Measurements from ENCODE around the gene SMPD1. TPM values are rescaled to one million over a fixed set of nuclear protein-coding genes. Genes with fewer than 3 reads are reported as not detected.
A peak's percentile ranks its signal among the peaks of the same experiment; 100 is the strongest.

SMPD1 gene
- total RNA-seq, 1 experiment from 2014 or later = 2.8 TPM

- peak; percentile 93 for ATAC-seq
- ChIA-PET CTCF (interaction anchor here (0.7 to 4.6 kb wide), 16 partner anchors 10 to 80 kb away, joined by 3 to 98 read pairs (median 4); partner anchors contain the start of genes APBB1 and SMPD1), POLR2A (interaction anchor here (0.9 to 1.0 kb wide), 2 partner anchors 24 to 64 kb away, joined by 3 read pairs; partner anchors contain the start of gene APBB1), RAD21 (ENCODE audit: low non-redundant PET in 1 of 2, low total read pairs in 2 of 2, uncharacterized antibody in 2 of 2, unreplicated experiment in 2 of 2) (interaction anchor here (1.9 to 3.1 kb wide), 2 partner anchors 64 kb away, joined by 12 to 21 read pairs; no protein-coding TSS in a partner anchor)
- Histone ChIP-seq H2AFZ (ENCODE audit: low read depth, low read length, poor library complexity, severe bottlenecking) (no peak overlapping the region), H3K27me3 (ENCODE audit: insufficient read depth, low read length) (no peaks in the 10 kb centered on the region), H4K20me1 (ENCODE audit: insufficient read depth) (no peaks in the 10 kb centered on the region), H3K4me3 (replicated peaks in 1 of 2; ENCODE audit: low read depth in 1 of 2, low read length in 2 of 2) (no peak overlapping the region), H3K9me2 (ENCODE audit: insufficient read depth) (no peaks in the 10 kb centered on the region), H3K36me3 (ENCODE audit: control insufficient read depth in 1 of 2, insufficient read depth in 2 of 2, low read length in 2 of 2) (no peaks in the 10 kb centered on the region), H3K27ac (ENCODE audit: low read depth, low read length) (no peak overlapping the region), H3K4me2 (ENCODE audit: low read length) (no peak overlapping the region), H3K9me3 (ENCODE audit: control insufficient read depth in 1 of 2, insufficient read depth in 1 of 2, low read depth in 1 of 2, low read length in 2 of 2) (no peaks in the 10 kb centered on the region), H3K4me1 (ENCODE audit: control insufficient read depth in 1 of 2, insufficient read depth in 2 of 2, low read length in 2 of 2) (no peaks in the 10 kb centered on the region), H3K79me2 (ENCODE audit: insufficient read depth, low read length) (no peaks in the 10 kb centered on the region), H3K9ac (ENCODE audit: low read length) (no peak overlapping the region)
- no TSS peak for BruUV-seq (replicated peaks)
- TF ChIP-seq ATF3 (IDR thresholded peaks at IDR 0.05) (no peak), TCF7L2 (IDR thresholded peaks at IDR 0.05; ENCODE audit: borderline replicate concordance, extremely low read depth, insufficient read depth, insufficient read length) (no peak), SP1 (IDR thresholded peaks at IDR 0.05; ENCODE audit: low read depth) (no peak), RAD21 (IDR thresholded peaks at IDR 0.05; ENCODE audit: low read depth) (peak; percentile 79), EZH2 (IDR thresholded peaks at IDR 0.05) (no peak), CTCF (IDR thresholded peaks at IDR 0.05 in 2 of 3, conservative IDR thresholded peaks at IDR 0.05 in 1 of 3; ENCODE audit: borderline replicate concordance in 1 of 3, insufficient read depth in 1 of 3, low read depth in 2 of 3, low read length in 2 of 3) (peak; percentile 68 to 89 (median 87)), EGR1 (IDR thresholded peaks at IDR 0.05; ENCODE audit: low read depth) (no peak), ZNF274 (IDR thresholded peaks at IDR 0.05; ENCODE audit: low read depth, low read length) (no peak), YY1 (IDR thresholded peaks at IDR 0.05; ENCODE audit: extremely low read depth, insufficient replicate concordance, low read depth, low read length) (no peak)
- DNase-seq (ENCODE audit: low read depth, low spot score) = no peak
- intact Hi-C loops (cut with micrococcal nuclease) = loop anchor here (1.0 kb wide), 1 partner anchor 64 kb away; no protein-coding TSS in a partner anchor
Measured at GRCh38 chr11:6443269-6444003, 53.2 kb downstream of the SMPD1 start.

Other genes with a start within 250 kb of the SMPD1 start
- gene OR52B2, start 220.1 kb upstream of the SMPD1 start, total RNA-seq (2021; ENCODE audit: unreplicated experiment) = not detected
- not detected for gene OR52W1, start 191.2 kb upstream of the SMPD1 start, total RNA-seq (2021; ENCODE audit: unreplicated experiment)
- not detected for gene C11orf42, start 184.9 kb upstream of the SMPD1 start, total RNA-seq (2021; ENCODE audit: unreplicated experiment)
- gene FHIP1B, start 155.8 kb upstream of the SMPD1 start, total RNA-seq (2021; ENCODE audit: unreplicated experiment) = 32.1 TPM
- 0.27 TPM for gene CNGA4, start 151.4 kb upstream of the SMPD1 start, total RNA-seq (2021; ENCODE audit: unreplicated experiment)
- gene CCKBR, start 130.6 kb upstream of the SMPD1 start, total RNA-seq (2021; ENCODE audit: unreplicated experiment) = not detected
- gene CAVIN3, start 70.0 kb upstream of the SMPD1 start, total RNA-seq (2021; ENCODE audit: unreplicated experiment) = 18.6 TPM
- gene APBB1, start 28.6 kb downstream of the SMPD1 start, total RNA-seq (2021; ENCODE audit: unreplicated experiment) = 12.4 TPM
- 4.6 TPM for gene HPX, start 50.5 kb downstream of the SMPD1 start, total RNA-seq (2021; ENCODE audit: unreplicated experiment)
- gene TRIM3, start 83.5 kb downstream of the SMPD1 start, total RNA-seq (2021; ENCODE audit: unreplicated experiment) = 13.4 TPM
- 77.9 TPM for gene ARFIP2, start 90.9 kb downstream of the SMPD1 start, total RNA-seq (2021; ENCODE audit: unreplicated experiment)
- 22.9 TPM for gene TIMM10B, start 91.0 kb downstream of the SMPD1 start, total RNA-seq (2021; ENCODE audit: unreplicated experiment)
- gene DNHD1, start 106.8 kb downstream of the SMPD1 start, total RNA-seq (2021; ENCODE audit: unreplicated experiment) = 8.0 TPM
- 17.8 TPM for gene RRP8, start 213.1 kb downstream of the SMPD1 start, total RNA-seq (2021; ENCODE audit: unreplicated experiment)
- gene ILK, start 213.3 kb downstream of the SMPD1 start, total RNA-seq (2021; ENCODE audit: unreplicated experiment) = 73.5 TPM
- 151 TPM for gene TAF10, start 221.7 kb downstream of the SMPD1 start, total RNA-seq (2021; ENCODE audit: unreplicated experiment)
- 44.7 TPM for gene TPP1, start 228.9 kb downstream of the SMPD1 start, total RNA-seq (2021; ENCODE audit: unreplicated experiment)

All from HCT116 (cell line).